ENCODE results near the gene EIPR1. TPM values are rescaled to one million over a fixed set of nuclear protein-coding genes. Genes with fewer than 3 reads are reported as not detected.

EIPR1 gene
- polyA plus RNA-seq, 1 donor from 2014 or later = 138 TPM

- H3K27me3 ChIP-seq (ENCODE audit: insufficient read depth, low read depth, low read length) = no peaks in the 10 kb centered on the region
- H3K9ac ChIP-seq (ENCODE audit: low read length) = no peak overlapping the region
- H4K20me1 ChIP-seq (ENCODE audit: insufficient read depth) = no peaks in the 10 kb centered on the region
- H3K27ac ChIP-seq (ENCODE audit: low read length) = no peak overlapping the region
- TF ChIP-seq TAF1 (IDR thresholded peaks at IDR 0.05; ENCODE audit: low read depth) (no peak), POLR2AphosphoS5 (IDR thresholded peaks at IDR 0.05) (no peak), REST (IDR thresholded peaks at IDR 0.05; ENCODE audit: borderline replicate concordance) (no peak), MXI1 (conservative IDR thresholded peaks at IDR 0.05; ENCODE audit: poor library complexity, severe bottlenecking) (no peak), EZH2 (IDR thresholded peaks at IDR 0.05; ENCODE audit: borderline replicate concordance, insufficient read depth, low read length, poor library complexity, severe bottlenecking) (no peak), SMC3 (conservative IDR thresholded peaks at IDR 0.05; ENCODE audit: poor library complexity) (no peak), RAD21 (conservative IDR thresholded peaks at IDR 0.05) (no peak), EP300 (conservative IDR thresholded peaks at IDR 0.05; ENCODE audit: poor library complexity, severe bottlenecking) (no peak)
- no peaks in the 10 kb centered on the region for H3K36me3 ChIP-seq (ENCODE audit: insufficient read depth, low read length)
- H3F3A ChIP-seq (ENCODE audit: insufficient read depth, low read length, poor library complexity, severe bottlenecking) = no peaks in the 10 kb centered on the region
- no peaks in the 10 kb centered on the region for H3K9me2 ChIP-seq (ENCODE audit: insufficient read depth, low read length)
- no peak overlapping the region for H3K4me2 ChIP-seq (ENCODE audit: low read length)
- H2AFZ ChIP-seq (ENCODE audit: low read depth, low read length) = no peak overlapping the region
- H3K79me2 ChIP-seq (replicated peaks; ENCODE audit: insufficient read depth, low read length) = peaks cover 3% of the 10 kb centered on the region
- no peaks in the 10 kb centered on the region for H3K9me3 ChIP-seq (ENCODE audit: low read length)
- no peak overlapping the region for H3K4me3 ChIP-seq (ENCODE audit: low read length)
Measured at GRCh38 chr2:3408781-3409180, 31.2 kb upstream of the EIPR1 start.

- H3K27ac ChIP-seq (ENCODE audit: low read length) = no peak overlapping the region
- no peak overlapping the region for H3K9ac ChIP-seq (ENCODE audit: low read length)
- no peaks in the 10 kb centered on the region for H4K20me1 ChIP-seq (ENCODE audit: insufficient read depth)
- H3F3A ChIP-seq (ENCODE audit: insufficient read depth, low read length, poor library complexity, severe bottlenecking) = no peaks in the 10 kb centered on the region
- H3K27me3 ChIP-seq (ENCODE audit: insufficient read depth, low read depth, low read length) = no peaks in the 10 kb centered on the region
- no peaks in the 10 kb centered on the region for H3K9me3 ChIP-seq (ENCODE audit: low read length)
- no peaks in the 10 kb centered on the region for H3K9me2 ChIP-seq (ENCODE audit: insufficient read depth, low read length)
- H2AFZ ChIP-seq (ENCODE audit: low read depth, low read length) = no peak overlapping the region
- no peak overlapping the region for H3K4me2 ChIP-seq (ENCODE audit: low read length)
- H3K4me3 ChIP-seq (ENCODE audit: low read length) = no peak overlapping the region
- H3K36me3 ChIP-seq (ENCODE audit: insufficient read depth, low read length) = no peaks in the 10 kb centered on the region
- no peak for TF ChIP-seq EP300 (conservative IDR thresholded peaks at IDR 0.05; ENCODE audit: poor library complexity, severe bottlenecking)
- no peak for TF ChIP-seq TAF1 (IDR thresholded peaks at IDR 0.05; ENCODE audit: low read depth)
- no peak for TF ChIP-seq EZH2 (IDR thresholded peaks at IDR 0.05; ENCODE audit: borderline replicate concordance, insufficient read depth, low read length, poor library complexity, severe bottlenecking)
- no peak for TF ChIP-seq RAD21 (conservative IDR thresholded peaks at IDR 0.05)
- TF ChIP-seq MXI1 (conservative IDR thresholded peaks at IDR 0.05; ENCODE audit: poor library complexity, severe bottlenecking) = no peak
- no peak for TF ChIP-seq CTCF (IDR thresholded peaks at IDR 0.05; ENCODE audit: poor library complexity, severe bottlenecking)
- H3K79me2 ChIP-seq (replicated peaks; ENCODE audit: insufficient read depth, low read length) = no peaks in the 10 kb centered on the region
Measured at GRCh38 chr2:3406501-3406900, 28.9 kb upstream of the EIPR1 start.

All from neural cell (in vitro differentiated cells).